DOHH2 (cell line): ENCODE data around the gene IL1RAPL1.

Experiments
- EZH2phosphoT487 ChIP-seq: fragments of 200-600 bp; sonication (generic); IDR thresholded peaks from 2 replicates; pipeline ENCODE4 v1.6.1; 2017; ENCODE audit warnings: borderline replicate concordance, mild to moderate bottlenecking, antibody characterized with exemption, low read length, moderate library complexity, mixed read lengths
- TF ChIP-seq, protein P1 (sequence below): fragments of 200-600 bp; sonication (generic); IDR thresholded peaks from one replicate; pipeline ENCODE4 v1.5.1; 2014; ENCODE audit warnings: antibody characterized with exemption, mild to moderate bottlenecking, low read depth, low read length; ENCODE audit not compliant: poor library complexity, severe bottlenecking

GRCh38 chrX:29826742-29827141, 1239.5 kb downstream of the IL1RAPL1 start:
- TF ChIP-seq, protein P1, sequence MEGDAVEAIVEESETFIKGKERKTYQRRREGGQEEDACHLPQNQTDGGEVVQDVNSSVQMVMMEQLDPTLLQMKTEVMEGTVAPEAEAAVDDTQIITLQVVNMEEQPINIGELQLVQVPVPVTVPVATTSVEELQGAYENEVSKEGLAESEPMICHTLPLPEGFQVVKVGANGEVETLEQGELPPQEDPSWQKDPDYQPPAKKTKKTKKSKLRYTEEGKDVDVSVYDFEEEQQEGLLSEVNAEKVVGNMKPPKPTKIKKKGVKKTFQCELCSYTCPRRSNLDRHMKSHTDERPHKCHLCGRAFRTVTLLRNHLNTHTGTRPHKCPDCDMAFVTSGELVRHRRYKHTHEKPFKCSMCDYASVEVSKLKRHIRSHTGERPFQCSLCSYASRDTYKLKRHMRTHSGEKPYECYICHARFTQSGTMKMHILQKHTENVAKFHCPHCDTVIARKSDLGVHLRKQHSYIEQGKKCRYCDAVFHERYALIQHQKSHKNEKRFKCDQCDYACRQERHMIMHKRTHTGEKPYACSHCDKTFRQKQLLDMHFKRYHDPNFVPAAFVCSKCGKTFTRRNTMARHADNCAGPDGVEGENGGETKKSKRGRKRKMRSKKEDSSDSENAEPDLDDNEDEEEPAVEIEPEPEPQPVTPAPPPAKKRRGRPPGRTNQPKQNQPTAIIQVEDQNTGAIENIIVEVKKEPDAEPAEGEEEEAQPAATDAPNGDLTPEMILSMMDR: no peak
- TF ChIP-seq EZH2phosphoT487: no peak
